A549 (cell line): Measurements from ENCODE around the gene TMEM51.

Experiments used
- POLR2A ChIP-seq: IDR thresholded peaks from 2 replicates; pipeline ENCODE4 v1.6.1; 2012; ENCODE audit warnings: mild to moderate bottlenecking, low read length
- POLR2AphosphoS2 ChIP-seq: conservative IDR thresholded peaks from 2 replicates; pipeline ENCODE4 v1.6.1; 2012; ENCODE audit warnings: low read length, improper control_type of control experiment, inconsistent platforms
- RFX5 ChIP-seq: fragments of 450-650 bp; IDR thresholded peaks from 2 replicates; pipeline ENCODE4 v1.7.1; 2014; ENCODE audit warnings: antibody characterized with exemption, mild to moderate bottlenecking, moderate library complexity
- SMC3 ChIP-seq: fragments of >200 bp; sonication (Bioruptor Twin); formaldehyde crosslinking; IDR thresholded peaks from 3 replicates; pipeline ENCODE4 v1.6.1; 2018; ENCODE audit warnings: inconsistent platforms
- SREBF2 ChIP-seq: fragments of 450-650 bp; IDR thresholded peaks from 2 replicates; pipeline ENCODE4 v1.6.1; 2014; ENCODE audit warnings: mild to moderate bottlenecking, moderate library complexity
- TF ChIP-seq, protein P1 (sequence below): fragments of >200 bp; sonication (Bioruptor Twin); formaldehyde crosslinking; IDR thresholded peaks from 3 replicates; pipeline ENCODE4 v1.5.1; 2016

DNA sequence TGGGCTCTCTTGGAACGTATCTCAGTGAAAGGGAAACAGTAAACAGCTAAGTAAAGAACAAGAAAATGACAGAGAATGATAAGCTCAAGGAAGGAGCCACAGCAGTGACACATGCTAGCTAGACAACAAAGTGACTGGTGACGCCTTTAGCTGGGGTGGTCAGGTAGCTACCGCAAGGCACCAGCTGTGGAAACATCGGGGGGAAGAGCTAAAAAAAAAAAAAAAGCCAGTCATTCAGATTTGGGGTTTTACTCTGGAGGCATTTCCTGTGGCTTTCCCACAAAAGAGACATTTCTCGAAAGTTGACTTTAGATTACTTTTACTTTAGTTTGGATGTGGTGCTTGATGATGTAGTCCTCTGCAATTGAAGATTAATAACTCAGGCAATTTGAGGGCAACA lies 95.5 kb downstream of the TMEM51 start:
- TF ChIP-seq, protein P1, sequence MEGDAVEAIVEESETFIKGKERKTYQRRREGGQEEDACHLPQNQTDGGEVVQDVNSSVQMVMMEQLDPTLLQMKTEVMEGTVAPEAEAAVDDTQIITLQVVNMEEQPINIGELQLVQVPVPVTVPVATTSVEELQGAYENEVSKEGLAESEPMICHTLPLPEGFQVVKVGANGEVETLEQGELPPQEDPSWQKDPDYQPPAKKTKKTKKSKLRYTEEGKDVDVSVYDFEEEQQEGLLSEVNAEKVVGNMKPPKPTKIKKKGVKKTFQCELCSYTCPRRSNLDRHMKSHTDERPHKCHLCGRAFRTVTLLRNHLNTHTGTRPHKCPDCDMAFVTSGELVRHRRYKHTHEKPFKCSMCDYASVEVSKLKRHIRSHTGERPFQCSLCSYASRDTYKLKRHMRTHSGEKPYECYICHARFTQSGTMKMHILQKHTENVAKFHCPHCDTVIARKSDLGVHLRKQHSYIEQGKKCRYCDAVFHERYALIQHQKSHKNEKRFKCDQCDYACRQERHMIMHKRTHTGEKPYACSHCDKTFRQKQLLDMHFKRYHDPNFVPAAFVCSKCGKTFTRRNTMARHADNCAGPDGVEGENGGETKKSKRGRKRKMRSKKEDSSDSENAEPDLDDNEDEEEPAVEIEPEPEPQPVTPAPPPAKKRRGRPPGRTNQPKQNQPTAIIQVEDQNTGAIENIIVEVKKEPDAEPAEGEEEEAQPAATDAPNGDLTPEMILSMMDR: no peak
- TF ChIP-seq POLR2AphosphoS2 (no peak), POLR2A (no peak), RFX5 (no peak), SREBF2 (no peak), SMC3 (no peak)
